Lower lobe of right lung (tissue), 2 donors: Measurements from ENCODE around the gene PADI6. TPM values are rescaled to one million over a fixed set of nuclear protein-coding genes. Genes with fewer than 3 reads are reported as not detected.
A peak's percentile ranks its signal among the peaks of the same experiment; 100 is the strongest.

ENCODE experiments used
- ATAC-seq, 2 donors: fragments of 200-7000 bp; cut with Tn5 transposase; one replicate each; pipeline ENCODE4 v1.9.1; 2020 to 2022; ENCODE audit warnings: mild to moderate bottlenecking in 2 of 2, moderate library complexity in 2 of 2
- DNase-seq: peaks from one replicate; pipeline ENCODE4 v3.0.0-alpha.2; 2020
- H3K27ac ChIP-seq: fragments of 200-600 bp; one replicate; pipeline ENCODE4 v1.8.0; 2022
- H3K27me3 ChIP-seq: fragments of 200-600 bp; one replicate; pipeline ENCODE4 v1.8.0; 2022; ENCODE audit warnings: low read depth
- H3K36me3 ChIP-seq: fragments of 200-600 bp; one replicate; pipeline ENCODE4 v1.8.0; 2022; ENCODE audit warnings: mild to moderate bottlenecking
- H3K4me1 ChIP-seq: fragments of 200-600 bp; one replicate; pipeline ENCODE4 v1.8.0; 2022
- H3K4me3 ChIP-seq: fragments of 200-600 bp; one replicate; pipeline ENCODE4 v1.8.0; 2022; ENCODE audit warnings: mild to moderate bottlenecking
- H3K9me3 ChIP-seq: fragments of 200-600 bp; one replicate; pipeline ENCODE4 v1.8.0; 2022
- CTCF ChIP-seq: fragments of 200-600 bp; IDR thresholded peaks from one replicate; pipeline ENCODE4 v1.8.0; 2022; ENCODE audit warnings: antibody characterized with exemption, mild to moderate bottlenecking
- intact Hi-C: fragments of 100-400 bp; cut with DNase I; formaldehyde crosslinking; loops from one replicate; pipeline ENCODE4 v1.11.0; 2022
- total RNA-seq: library from RNA; stranded (reverse); fragmentation: NEBNext Ultra II Directional; extraction: Animal tissue kit (Norgen Biotek cat#: 25700); gene quantifications from one replicate; pipeline ENCODE4 v1.2.1, GENCODE V29; 2021
- donor health status: DM: no; HTN: yes; CAD: no; lungs with severe emphysema.

The PADI6 gene
- total RNA-seq, 1 donor from 2014 or later = not detected

DNA sequence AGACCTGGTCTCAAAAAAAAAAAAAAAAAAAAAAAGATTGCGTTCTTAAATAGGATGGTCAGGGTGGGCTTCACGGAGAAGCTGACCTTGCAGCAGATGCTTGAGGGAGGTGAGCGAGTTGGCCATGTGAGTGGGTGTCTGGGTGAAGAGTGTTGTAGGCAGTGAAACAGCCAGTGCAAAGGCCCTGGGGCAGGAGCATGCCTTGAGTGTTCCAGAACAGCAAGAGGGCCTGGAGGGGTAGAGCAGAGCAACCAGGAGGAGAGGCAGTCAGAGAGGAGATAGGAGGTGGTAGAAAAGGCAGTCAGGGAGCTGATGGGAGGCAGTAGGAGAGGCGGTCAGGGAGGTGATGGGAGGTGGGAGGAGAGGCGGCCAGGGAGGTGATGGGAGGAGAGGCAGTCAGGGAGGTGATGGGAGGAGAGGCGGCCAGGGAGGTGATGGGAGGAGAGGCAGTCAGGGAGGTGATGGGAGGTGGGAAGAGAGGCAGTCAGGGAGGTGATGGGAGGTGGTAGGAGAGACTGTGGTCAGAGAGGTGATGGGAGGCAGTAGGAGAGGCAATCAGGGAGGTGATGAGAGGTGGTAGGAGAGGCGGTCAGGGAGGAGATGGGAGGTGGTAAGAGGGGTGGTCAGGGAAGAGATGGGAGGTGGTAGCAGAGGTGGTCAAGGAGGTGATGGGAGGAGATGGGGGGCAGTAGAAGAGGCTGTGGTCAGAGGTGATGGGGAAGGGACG, 20.2 kb upstream of the PADI6 start:
- Histone ChIP-seq H3K4me1 (no peaks in the 10 kb centered on the region), H3K27me3 (peaks cover 21% of the 10 kb centered on the region), H3K9me3 (no peaks in the 10 kb centered on the region), H3K27ac (no peak overlapping the region), H3K4me3 (no peak overlapping the region), H3K36me3 (no peaks in the 10 kb centered on the region)
- intact Hi-C loops = no loop called here
- ATAC-seq (no peak), DNase-seq (no peak)
- no peak for TF ChIP-seq CTCF

DNA sequence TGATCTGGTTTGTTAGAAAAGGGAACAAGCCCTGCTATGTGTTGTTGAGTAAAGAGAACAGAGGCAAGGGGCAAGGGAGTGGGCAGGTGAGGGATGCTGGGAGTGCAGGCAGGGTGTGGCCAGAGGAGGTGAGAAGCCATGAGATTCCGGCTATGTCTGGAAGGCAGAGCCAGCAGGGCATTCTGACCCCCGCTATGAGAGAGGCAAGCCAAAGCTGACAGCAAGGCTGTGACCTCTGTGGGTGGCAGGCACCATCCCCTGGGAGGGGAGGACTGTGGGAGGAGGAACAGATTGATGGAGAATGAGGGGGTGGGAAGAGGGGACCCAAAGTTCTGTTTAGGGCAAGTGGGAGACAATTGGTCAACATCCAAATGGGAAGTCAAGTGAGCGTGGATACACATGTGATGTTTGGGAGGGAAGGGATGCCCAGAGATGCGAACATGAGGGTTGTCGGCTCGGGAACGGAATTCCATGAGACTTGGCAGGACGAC, 19.5 kb upstream of the PADI6 start:
- no peak for ATAC-seq
- H3K27ac ChIP-seq = no peak overlapping the region
- H3K4me1 ChIP-seq = no peaks in the 10 kb centered on the region
- H3K9me3 ChIP-seq = no peaks in the 10 kb centered on the region
- no peaks in the 10 kb centered on the region for H3K36me3 ChIP-seq
- no peak for DNase-seq
- no peak overlapping the region for H3K4me3 ChIP-seq
- peaks cover 16% of the 10 kb centered on the region for H3K27me3 ChIP-seq
- intact Hi-C loops = no loop called here
- TF ChIP-seq CTCF = no peak

GRCh38 chr1:17355898-17356297, 16.1 kb upstream of the PADI6 start:
- Histone ChIP-seq H3K36me3 (no peaks in the 10 kb centered on the region), H3K27ac (no peak overlapping the region), H3K4me1 (no peaks in the 10 kb centered on the region), H3K27me3 (peaks cover 16% of the 10 kb centered on the region), H3K9me3 (no peaks in the 10 kb centered on the region), H3K4me3 (no peak overlapping the region)
- no peak for TF ChIP-seq CTCF
- no peak for DNase-seq
- ATAC-seq = no peak
- intact Hi-C loops = no loop called here

DNA sequence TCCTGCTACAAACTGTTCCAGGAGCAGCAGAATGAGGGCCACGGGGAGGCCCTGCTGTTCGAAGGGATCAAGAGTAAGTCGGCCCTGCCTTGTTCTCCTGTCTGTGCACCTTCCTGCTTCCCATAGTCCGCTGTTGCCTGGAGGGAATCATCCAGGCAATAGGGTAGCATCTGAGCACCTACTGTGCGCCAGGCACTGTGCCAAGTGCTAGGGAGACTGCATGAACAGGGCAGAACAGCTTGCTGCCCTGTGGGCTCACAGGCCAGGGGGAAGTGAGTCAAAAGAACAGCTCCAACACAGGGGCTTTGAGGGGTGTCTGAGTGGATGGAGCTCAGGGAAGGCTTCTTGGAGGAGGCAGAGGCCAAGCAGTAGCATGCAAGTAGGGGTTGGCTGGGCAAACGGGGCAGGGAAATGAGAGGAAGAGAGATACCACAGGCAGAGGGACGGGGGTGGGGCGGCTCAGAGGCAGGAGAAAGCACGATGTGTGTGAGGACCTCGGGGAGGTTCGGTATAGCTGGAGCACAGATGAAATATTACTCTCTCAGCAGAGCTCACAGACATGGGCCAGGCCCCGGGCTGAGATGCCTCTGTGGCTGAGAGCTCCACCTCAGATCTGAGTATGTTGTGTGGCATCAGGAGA, 15.5 kb upstream of the PADI6 start:
- Histone ChIP-seq H3K27me3 (peaks cover 20% of the 10 kb centered on the region), H3K4me3 (no peak overlapping the region), H3K9me3 (no peaks in the 10 kb centered on the region), H3K27ac (no peak overlapping the region), H3K4me1 (no peaks in the 10 kb centered on the region), H3K36me3 (no peaks in the 10 kb centered on the region)
- intact Hi-C loops = no loop called here
- ATAC-seq = peak in 1 of 2 donors; percentile 19
- no peak for TF ChIP-seq CTCF
- no peak for DNase-seq

DNA sequence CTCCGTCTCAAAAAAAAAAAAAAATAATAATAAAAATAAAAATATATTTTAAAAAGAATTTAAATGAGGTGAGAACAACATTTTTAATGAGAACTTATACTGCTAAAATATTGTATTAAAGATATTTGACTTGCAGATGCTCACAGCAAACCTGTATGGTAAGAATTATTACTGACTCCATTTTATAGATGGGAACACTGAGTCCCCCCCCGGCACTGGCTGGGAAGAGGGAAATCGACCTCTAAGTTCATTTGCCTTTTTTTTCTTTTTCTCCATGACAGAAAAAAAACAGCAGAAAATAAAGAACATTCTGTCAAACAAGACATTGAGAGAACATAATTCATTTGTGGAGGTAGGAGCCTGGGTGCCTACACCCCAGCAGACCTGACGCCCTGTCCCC, 13.4 kb upstream of the PADI6 start:
- DNase-seq = no peak
- no peak for ATAC-seq
- H3K27me3 ChIP-seq = peaks cover 27% of the 10 kb centered on the region
- no peaks in the 10 kb centered on the region for H3K4me1 ChIP-seq
- no peak overlapping the region for H3K4me3 ChIP-seq
- H3K36me3 ChIP-seq = no peaks in the 10 kb centered on the region
- H3K9me3 ChIP-seq = no peaks in the 10 kb centered on the region
- H3K27ac ChIP-seq = no peak overlapping the region
- TF ChIP-seq CTCF = no peak
- intact Hi-C loops = no loop called here
